GM12892 (cell line): Measurements from ENCODE around the gene MYH3.

Experiments
- POLR2A ChIP-seq: IDR thresholded peaks from 2 replicates; pipeline ENCODE4 v1.6.1; 2011; ENCODE audit warnings: low read depth, low read length, control low read depth
- POLR2AphosphoS5 ChIP-seq: IDR thresholded peaks from 2 replicates; pipeline ENCODE4 v1.6.1; 2011; ENCODE audit warnings: low read depth, low read length, control low read depth
- TAF1 ChIP-seq: IDR thresholded peaks from 2 replicates; pipeline ENCODE4 v1.6.1; 2011; ENCODE audit warnings: low read depth, mild to moderate bottlenecking, control low read depth, low read length, borderline replicate concordance

DNA sequence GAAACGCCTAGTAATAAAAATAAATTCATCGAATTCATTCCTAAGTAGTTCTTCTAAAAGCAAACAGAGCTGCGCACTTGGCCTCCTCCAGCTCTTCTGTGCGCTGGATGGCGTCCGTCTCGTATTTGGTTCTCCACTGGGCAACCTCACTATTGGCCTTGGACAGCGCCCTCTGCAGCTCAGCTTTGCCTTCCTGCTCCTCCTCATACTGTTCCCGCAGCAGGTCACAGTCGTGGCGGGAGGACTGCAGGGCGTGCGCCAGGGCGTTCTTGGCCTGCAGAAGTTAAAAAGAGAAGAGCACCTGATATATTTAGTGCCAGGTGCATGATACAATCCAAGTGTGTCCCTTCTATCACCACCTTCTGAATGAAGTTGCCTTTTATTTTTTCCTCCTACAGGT lies 21.8 kb downstream of the MYH3 start:
- TF ChIP-seq TAF1 (no peak), POLR2A (no peak), POLR2AphosphoS5 (no peak)
